ENCODE data around the gene TPSAB1. TPM values are rescaled to one million over a fixed set of nuclear protein-coding genes. Genes with fewer than 3 reads are reported as not detected.

TPSAB1 gene
- polyA plus RNA-seq, 1 experiment = not detected

- TF ChIP-seq CTCF (IDR thresholded peaks at IDR 0.05; ENCODE audit: insufficient read depth, low read depth, low read length) = no peak
- no peaks in the 10 kb centered on the region for H3K36me3 ChIP-seq (ENCODE audit: control insufficient read depth, insufficient read depth, low read length)
- H3K27me3 ChIP-seq (ENCODE audit: control insufficient read depth, insufficient read depth, low read length) = 0 out of 2 replicates have a peak, but pooled peaks cover 2% of the 10 kb centered on the region
- POLR2A ChIA-PET = no interaction called here
- DNase-seq (ENCODE audit: low read depth) = no peak
- CTCF ChIA-PET = no interaction called here
- H3K4me3 ChIP-seq (ENCODE audit: low read depth, low read length) = no peak overlapping the region
Observed at GRCh38 chr16:1218930-1219611, 21.4 kb upstream of the TPSAB1 start.

GRCh38 chr16:1220098-1220728, 20.3 kb upstream of the TPSAB1 start:
- no peak for TF ChIP-seq CTCF (IDR thresholded peaks at IDR 0.05; ENCODE audit: insufficient read depth, low read depth, low read length)
- CTCF ChIA-PET = no interaction called here
- no peak for DNase-seq (ENCODE audit: low read depth)
- H3K27me3 ChIP-seq (ENCODE audit: control insufficient read depth, insufficient read depth, low read length) = 0 out of 2 replicates have a peak, but pooled peaks cover 2% of the 10 kb centered on the region
- H3K4me3 ChIP-seq (ENCODE audit: low read depth, low read length) = no peak overlapping the region
- no peaks in the 10 kb centered on the region for H3K36me3 ChIP-seq (ENCODE audit: control insufficient read depth, insufficient read depth, low read length)
- POLR2A ChIA-PET = no interaction called here

GRCh38 chr16:1220841-1221627, 19.5 kb upstream of the TPSAB1 start:
- Histone ChIP-seq H3K4me3 (ENCODE audit: low read depth, low read length) (no peak overlapping the region), H3K27me3 (ENCODE audit: control insufficient read depth, insufficient read depth, low read length) (0 out of 2 replicates have a peak, but pooled peaks cover 2% of the 10 kb centered on the region), H3K36me3 (ENCODE audit: control insufficient read depth, insufficient read depth, low read length) (no peaks in the 10 kb centered on the region)
- DNase-seq (ENCODE audit: low read depth) = no peak
- ChIA-PET CTCF (no interaction called here), POLR2A (no interaction called here)
- no peak for TF ChIP-seq CTCF (IDR thresholded peaks at IDR 0.05; ENCODE audit: insufficient read depth, low read depth, low read length)

- DNase-seq (ENCODE audit: low read depth) = no peak
- H3K27me3 ChIP-seq (ENCODE audit: control insufficient read depth, insufficient read depth, low read length) = 0 out of 2 replicates have a peak, but pooled peaks cover 2% of the 10 kb centered on the region
- TF ChIP-seq CTCF (IDR thresholded peaks at IDR 0.05; ENCODE audit: insufficient read depth, low read depth, low read length) = no peak
- CTCF ChIA-PET = no interaction called here
- H3K4me3 ChIP-seq (ENCODE audit: low read depth, low read length) = no peak overlapping the region
- no peaks in the 10 kb centered on the region for H3K36me3 ChIP-seq (ENCODE audit: control insufficient read depth, insufficient read depth, low read length)
- POLR2A ChIA-PET = no interaction called here
Observed at GRCh38 chr16:1221628-1222552, 18.6 kb upstream of the TPSAB1 start.
